Peyer's patch (tissue), 4 donors: ENCODE measurements around the gene OXA1L.
"Not testable (repeated sequence)": the region's sequence is repeated elsewhere in the genome, so short reads cannot be mapped to it uniquely, and the experiment has no call there.

Experiments used
- CTCF ChIP-seq, 6 experiments: fragments of 450-650 bp in 4 of 6; fragments of 200-600 bp in 2 of 6; sonication (generic) in 1 of 6; IDR thresholded peaks; one replicate each; pipeline ENCODE4 v1.5.1; 2017 to 2019; ENCODE audit warnings: antibody characterized with exemption in 6 of 6, mild to moderate bottlenecking in 3 of 6, moderate library complexity in 1 of 6
- POLR2A ChIP-seq, 2 donors: fragments of 450-650 bp; IDR thresholded peaks; one replicate each; pipeline ENCODE4 v1.5.1; 2017; ENCODE audit warnings: antibody characterized with exemption in 2 of 2, mild to moderate bottlenecking in 2 of 2, moderate library complexity in 2 of 2

GRCh38 chr14:22724847-22725246 is 41.6 kb upstream of the OXA1L start:
- TF ChIP-seq CTCF, POLR2A (IDR thresholded peaks at IDR 0.05): not testable (repeated sequence)
